ENCODE results near the gene HSPA12A.

- TF ChIP-seq POLR2A (IDR thresholded peaks at IDR 0.05) = no peak
- TF ChIP-seq CTCF (IDR thresholded peaks at IDR 0.05) = no peak
Measured at GRCh38 chr10:116674901-116675423, 67.4 kb downstream of the HSPA12A start.

All from sigmoid colon (tissue), 3 donors.